RWPE2 (cell line): Measurements from ENCODE around the gene NFATC2IP.
"Not testable (repeated sequence)": the region's sequence is repeated elsewhere in the genome, so short reads cannot be mapped to it uniquely, and the experiment has no call there.

Experiments
- ATAC-seq: fragments of 200-7000 bp; cut with Tn5 transposase; 3 replicates; pipeline ENCODE4 v1.9.1; 2021; ENCODE audit warnings: low read depth
- DNase-seq: peaks from one replicate; pipeline ENCODE4 v3.0.0-alpha.2; 2020; ENCODE audit warnings: low spot score
- H3K27ac ChIP-seq: fragments of 450-650 bp; 2 replicates; pipeline ENCODE4 v1.5.1; 2017; ENCODE audit warnings: mild to moderate bottlenecking; ENCODE audit not compliant: poor library complexity, severe bottlenecking
- H3K27me3 ChIP-seq: fragments of 250-450 bp; sonication (Bioruptor Pico); 2 replicates; pipeline ENCODE4 v1.5.1; 2021; ENCODE audit warnings: mild to moderate bottlenecking, moderate library complexity; ENCODE audit not compliant: insufficient read depth, poor library complexity, severe bottlenecking
- H3K36me3 ChIP-seq: fragments of 250-450 bp; sonication (Bioruptor Pico); 2 replicates; pipeline ENCODE4 v1.5.1; 2020; ENCODE audit warnings: low read depth, mild to moderate bottlenecking, moderate library complexity
- H3K4me1 ChIP-seq: fragments of 250-450 bp; sonication (Bioruptor Pico); 2 replicates; pipeline ENCODE4 v1.5.1; 2021; ENCODE audit warnings: mild to moderate bottlenecking, moderate library complexity; ENCODE audit not compliant: insufficient read depth, poor library complexity, severe bottlenecking
- H3K4me3 ChIP-seq: fragments of 250-450 bp; sonication (Bioruptor Pico); 2 replicates; pipeline ENCODE4 v1.5.1; 2021; ENCODE audit warnings: mild to moderate bottlenecking, moderate library complexity; ENCODE audit not compliant: severe bottlenecking
- H3K9me3 ChIP-seq: fragments of 250-450 bp; sonication (Bioruptor Pico); 2 replicates; pipeline ENCODE4 v1.5.1; 2021; ENCODE audit warnings: mild to moderate bottlenecking, moderate library complexity; ENCODE audit not compliant: severe bottlenecking
- TF ChIP-seq, protein P1 (sequence below): fragments of 450-650 bp; IDR thresholded peaks from one replicate; pipeline ENCODE4 v1.5.1; 2017; ENCODE audit warnings: mild to moderate bottlenecking, moderate library complexity; ENCODE audit not compliant: poor library complexity, severe bottlenecking

Gene NFATC2IP

DNA sequence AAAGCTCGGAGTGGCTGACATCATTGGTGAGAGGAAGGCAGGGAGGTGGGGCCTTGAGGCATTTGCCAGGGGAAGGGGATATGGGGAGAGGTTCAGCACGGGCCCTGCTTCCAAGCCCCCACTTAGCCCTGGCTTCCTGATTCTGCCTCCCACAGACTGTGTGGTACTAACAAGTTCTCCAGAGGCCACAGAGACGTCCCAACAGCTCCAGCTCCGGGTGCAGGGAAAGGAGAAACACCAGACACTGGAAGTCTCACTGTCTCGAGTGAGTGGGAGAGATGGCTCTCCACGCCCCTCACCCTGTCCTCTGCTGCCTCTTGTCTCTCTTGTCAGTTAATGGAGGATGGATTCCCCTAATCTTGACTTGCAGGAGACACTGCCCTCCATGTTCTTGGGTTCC is 8.1 kb downstream of the NFATC2IP start:
- no peak overlapping the region for H3K27ac ChIP-seq
- TF ChIP-seq, protein P1, sequence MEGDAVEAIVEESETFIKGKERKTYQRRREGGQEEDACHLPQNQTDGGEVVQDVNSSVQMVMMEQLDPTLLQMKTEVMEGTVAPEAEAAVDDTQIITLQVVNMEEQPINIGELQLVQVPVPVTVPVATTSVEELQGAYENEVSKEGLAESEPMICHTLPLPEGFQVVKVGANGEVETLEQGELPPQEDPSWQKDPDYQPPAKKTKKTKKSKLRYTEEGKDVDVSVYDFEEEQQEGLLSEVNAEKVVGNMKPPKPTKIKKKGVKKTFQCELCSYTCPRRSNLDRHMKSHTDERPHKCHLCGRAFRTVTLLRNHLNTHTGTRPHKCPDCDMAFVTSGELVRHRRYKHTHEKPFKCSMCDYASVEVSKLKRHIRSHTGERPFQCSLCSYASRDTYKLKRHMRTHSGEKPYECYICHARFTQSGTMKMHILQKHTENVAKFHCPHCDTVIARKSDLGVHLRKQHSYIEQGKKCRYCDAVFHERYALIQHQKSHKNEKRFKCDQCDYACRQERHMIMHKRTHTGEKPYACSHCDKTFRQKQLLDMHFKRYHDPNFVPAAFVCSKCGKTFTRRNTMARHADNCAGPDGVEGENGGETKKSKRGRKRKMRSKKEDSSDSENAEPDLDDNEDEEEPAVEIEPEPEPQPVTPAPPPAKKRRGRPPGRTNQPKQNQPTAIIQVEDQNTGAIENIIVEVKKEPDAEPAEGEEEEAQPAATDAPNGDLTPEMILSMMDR: no peak
- H3K9me3 ChIP-seq: no peaks in the 10 kb centered on the region
- no peaks in the 10 kb centered on the region for H3K27me3 ChIP-seq
- DNase-seq (no peak), ATAC-seq (no peak)
- no peak overlapping the region for H3K4me3 ChIP-seq
- peaks cover 91% of the 10 kb centered on the region for H3K36me3 ChIP-seq
- H3K4me1 ChIP-seq: no peaks in the 10 kb centered on the region

DNA sequence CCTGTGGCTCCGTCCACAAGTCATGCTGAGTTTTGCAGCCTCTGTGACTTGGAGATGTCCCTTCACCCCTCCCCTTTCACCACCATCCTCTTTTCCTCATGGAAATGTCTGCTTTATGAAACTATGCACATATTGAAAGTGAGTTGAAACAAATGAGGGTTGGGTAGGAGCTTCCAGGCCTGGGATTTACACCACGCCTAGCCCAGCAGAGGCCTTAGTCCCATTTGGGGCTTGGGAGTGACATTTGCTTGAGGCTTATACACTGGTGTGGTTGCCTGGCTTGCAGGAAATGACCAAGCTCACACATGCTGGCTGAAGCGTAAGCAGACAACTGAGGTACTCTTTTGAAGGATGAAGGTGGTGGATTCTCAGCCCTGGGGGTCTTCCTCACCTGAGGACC is 13.3 kb downstream of the NFATC2IP start:
- peaks cover 58% of the 10 kb centered on the region for H3K36me3 ChIP-seq
- no peaks in the 10 kb centered on the region for H3K4me1 ChIP-seq

DNA sequence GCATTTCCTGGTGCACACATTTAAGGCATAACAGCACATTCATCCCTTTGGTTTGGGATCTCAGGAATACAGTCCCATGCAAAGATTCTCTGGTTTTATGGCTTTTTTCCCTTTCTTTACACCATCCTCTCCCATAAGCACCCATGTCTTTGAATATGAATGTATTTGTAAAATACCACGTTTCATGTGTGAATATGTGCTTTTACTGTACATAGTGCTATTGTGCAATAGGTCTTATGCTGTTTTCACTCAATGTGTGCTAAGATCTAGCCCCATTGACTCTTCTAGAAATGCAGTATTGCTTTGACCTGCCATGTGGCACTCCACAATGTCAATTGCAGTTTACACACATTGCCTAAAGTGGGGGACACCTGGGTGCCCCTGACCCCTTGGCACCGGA is 13.8 kb downstream of the NFATC2IP start:
- TF ChIP-seq, protein P1: no peak
- no peak for ATAC-seq
- Histone ChIP-seq H3K27ac (no peak overlapping the region), H3K27me3 (no peaks in the 10 kb centered on the region), H3K9me3 (no peaks in the 10 kb centered on the region), H3K36me3 (peaks cover 54% of the 10 kb centered on the region), H3K4me3 (no peak overlapping the region), H3K4me1 (no peaks in the 10 kb centered on the region)
- DNase-seq: no peak

More for the DNA sequence above, 13.3 kb downstream of the NFATC2IP start:
- H3K4me3 ChIP-seq: no peak overlapping the region
- H3K27ac ChIP-seq: no peak overlapping the region
- DNase-seq (no peak), ATAC-seq (no peak)
- TF ChIP-seq, protein P1: no peak
- H3K9me3 ChIP-seq: no peaks in the 10 kb centered on the region
- H3K27me3 ChIP-seq: no peaks in the 10 kb centered on the region

DNA sequence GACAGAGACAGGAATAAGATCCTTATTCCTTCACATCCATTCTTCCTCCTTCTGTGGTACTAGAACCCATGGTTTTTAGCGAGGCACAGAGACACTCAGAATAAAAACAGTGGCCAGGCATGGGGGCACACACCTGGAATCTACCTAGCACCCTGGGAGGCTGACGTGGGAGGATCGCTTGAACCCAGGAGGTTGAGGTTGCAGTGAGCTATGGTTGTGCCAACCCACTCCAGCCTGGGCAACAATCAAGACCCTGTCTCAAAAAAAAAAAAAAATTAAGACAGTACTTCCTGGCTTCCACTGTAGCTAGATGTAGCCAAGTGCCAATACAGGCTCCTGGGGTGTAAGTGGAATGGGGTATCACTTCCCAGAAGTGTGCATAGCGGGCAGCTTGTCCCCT is 16.4 kb downstream of the NFATC2IP start:
- H3K36me3 ChIP-seq: peaks cover 32% of the 10 kb centered on the region
- no peaks in the 10 kb centered on the region for H3K27me3 ChIP-seq
- no peak for ATAC-seq
- H3K4me1 ChIP-seq: no peaks in the 10 kb centered on the region
- no peak for DNase-seq
- H3K4me3 ChIP-seq: no peak overlapping the region
- H3K9me3 ChIP-seq: no peaks in the 10 kb centered on the region
- no peak overlapping the region for H3K27ac ChIP-seq
- TF ChIP-seq, protein P1: no peak

DNA sequence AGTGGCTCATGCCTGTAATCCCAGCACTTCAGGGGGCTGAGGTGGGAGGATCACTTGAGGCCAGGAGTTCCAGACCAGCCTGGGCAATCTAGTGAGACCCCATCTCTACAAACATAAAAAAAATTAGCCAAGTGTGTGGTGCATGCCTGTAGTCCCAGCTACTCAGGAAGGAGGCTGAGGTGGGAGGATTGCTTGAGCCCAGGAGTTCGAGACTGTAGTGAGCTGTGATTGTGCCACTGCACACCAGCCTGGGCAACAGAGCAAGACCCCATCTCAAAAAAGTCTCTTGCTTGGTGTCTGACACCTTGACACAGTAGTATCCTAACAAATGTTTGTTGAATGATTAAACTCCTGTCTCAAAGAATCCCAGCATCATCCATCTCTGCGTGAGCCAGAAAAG is 19.0 kb downstream of the NFATC2IP start:
- not testable (repeated sequence) for H3K27ac ChIP-seq, DNase-seq, ATAC-seq, H3K9me3 ChIP-seq, H3K36me3 ChIP-seq, H3K4me3 ChIP-seq, H3K4me1 ChIP-seq, H3K27me3 ChIP-seq
